HPDE6-E6E7 (cell line): ENCODE data around the gene NDE1.
"Not testable (repeated sequence)": the region's sequence is repeated elsewhere in the genome, so short reads cannot be mapped to it uniquely, and the experiment has no call there.

ENCODE experiments used
- DNase-seq: peaks from one replicate; pipeline ENCODE4 v3.0.0; 2011; ENCODE audit warnings: missing footprints; ENCODE audit errors: extremely low spot score

The NDE1 gene

DNA sequence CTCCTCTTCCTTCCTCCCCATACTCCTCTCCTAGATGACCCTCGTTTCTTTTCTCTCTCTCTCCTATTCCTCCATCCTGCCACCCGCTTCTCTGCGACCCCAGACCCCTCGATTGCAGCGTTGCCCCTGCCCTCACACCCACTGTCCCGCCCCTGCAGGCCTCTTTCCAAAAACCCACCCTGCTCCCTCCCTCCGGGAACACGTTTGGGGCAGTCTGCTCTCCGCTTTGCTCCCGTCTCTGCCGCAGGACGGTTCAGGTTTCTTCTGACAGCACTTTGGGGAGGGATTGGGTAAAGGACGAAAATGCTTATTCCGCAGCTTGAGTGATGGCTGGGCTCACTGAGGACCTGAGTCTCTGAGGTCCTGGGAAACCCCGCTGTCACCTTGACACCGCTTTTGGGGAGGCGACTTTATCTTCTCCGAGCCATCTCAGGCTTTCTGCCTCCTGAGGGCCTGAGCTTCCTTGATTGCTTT is 690 bp downstream of the NDE1 start:
- no peak for DNase-seq

DNA sequence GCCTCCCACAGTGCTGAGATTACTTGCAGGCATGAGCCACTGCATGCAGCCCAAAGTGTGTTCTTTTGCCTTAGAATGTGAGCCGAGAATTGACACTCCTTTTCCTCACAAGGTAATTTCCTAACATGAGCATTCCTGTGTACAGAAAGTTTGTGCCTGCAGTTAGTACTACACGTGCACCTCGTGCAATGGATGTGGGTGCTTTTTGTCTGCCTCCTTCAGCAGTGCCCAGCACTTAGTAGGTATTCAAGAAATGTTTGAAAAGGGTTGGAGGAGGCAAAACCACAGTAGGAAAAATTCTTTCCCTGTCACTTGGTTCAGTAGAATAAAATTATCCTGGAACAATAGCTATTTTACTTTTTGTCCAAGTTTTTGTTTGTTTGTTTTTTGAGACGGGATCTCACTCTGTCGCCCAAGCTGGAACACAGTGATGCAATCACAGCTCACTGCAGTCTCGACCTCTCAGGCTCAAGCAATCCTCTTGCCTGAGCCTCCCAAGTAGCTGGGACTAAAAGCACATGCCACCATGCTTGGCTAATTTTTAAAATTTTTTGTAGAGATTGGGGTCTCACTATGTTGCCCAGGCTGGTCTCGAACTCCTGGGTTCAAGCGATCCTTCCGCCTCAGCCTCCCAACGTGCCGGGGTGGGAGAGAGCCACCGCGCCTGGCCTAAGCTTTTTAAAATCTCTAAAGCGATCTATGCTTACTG is 2.4 kb downstream of the NDE1 start:
- no peak for DNase-seq

DNA sequence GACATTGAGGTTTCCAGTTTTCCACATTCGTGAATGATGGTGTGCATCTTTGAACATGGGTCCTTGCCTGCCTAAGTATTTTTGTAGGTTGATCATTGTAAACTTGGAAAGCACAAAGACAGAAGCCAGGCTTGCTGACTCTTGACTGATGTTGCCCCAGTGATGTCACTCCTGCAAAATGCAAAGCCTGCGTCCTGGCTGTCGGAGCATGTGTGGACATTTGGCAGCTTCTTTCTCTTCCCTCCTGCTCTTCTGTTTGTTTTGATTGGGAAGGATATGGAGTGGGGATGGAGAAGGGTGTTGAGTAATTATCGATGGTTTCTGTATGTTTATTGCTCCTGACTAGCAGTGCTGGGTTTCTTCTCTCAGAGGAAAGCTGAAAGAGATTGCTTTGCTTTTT is 3.2 kb downstream of the NDE1 start:
- no peak for DNase-seq

DNA sequence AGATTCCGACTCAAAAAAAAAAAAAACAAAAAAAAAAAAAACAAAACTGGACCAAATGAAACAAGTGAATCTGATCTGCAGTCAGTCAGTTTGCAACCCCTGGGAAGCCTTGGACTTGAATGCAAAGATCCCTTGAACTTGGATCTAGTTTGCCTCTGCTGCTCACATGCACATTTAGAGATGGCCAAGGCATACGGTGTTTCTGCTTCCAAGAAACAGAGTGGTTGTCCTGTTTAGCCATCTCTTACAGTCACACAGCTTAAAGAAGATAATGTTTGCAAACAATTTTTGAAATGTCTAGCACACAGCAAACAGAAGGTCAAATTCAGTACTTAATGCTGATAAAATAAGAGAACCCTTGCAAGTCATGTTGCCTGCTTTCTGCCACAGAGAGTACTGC is 4.5 kb downstream of the NDE1 start:
- DNase-seq: no peak

DNA sequence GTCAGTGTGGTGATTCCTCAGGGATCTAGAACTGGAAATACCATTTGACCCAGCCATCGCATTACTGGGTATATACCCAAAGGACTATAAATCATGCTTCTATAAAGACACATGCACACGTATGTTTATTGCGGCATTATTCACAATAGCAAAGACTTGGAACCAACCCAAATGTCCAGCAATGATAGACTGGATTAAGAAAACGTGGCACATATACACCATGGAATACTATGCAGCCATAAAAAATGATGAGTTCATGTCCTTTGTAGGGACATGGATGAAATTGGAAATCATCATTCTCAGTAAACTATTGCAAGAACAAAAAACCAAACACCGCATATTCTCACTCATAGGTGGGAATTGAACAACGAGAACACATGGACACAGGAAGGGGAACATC is 5.5 kb downstream of the NDE1 start:
- DNase-seq: not testable (repeated sequence)

GRCh38 chr16:15658149-15658548 is 8.1 kb downstream of the NDE1 start:
- DNase-seq: no peak

- no peak for DNase-seq
These were observed 8.5 kb downstream of the NDE1 start for GRCh38 chr16:15658556-15658955.

DNA sequence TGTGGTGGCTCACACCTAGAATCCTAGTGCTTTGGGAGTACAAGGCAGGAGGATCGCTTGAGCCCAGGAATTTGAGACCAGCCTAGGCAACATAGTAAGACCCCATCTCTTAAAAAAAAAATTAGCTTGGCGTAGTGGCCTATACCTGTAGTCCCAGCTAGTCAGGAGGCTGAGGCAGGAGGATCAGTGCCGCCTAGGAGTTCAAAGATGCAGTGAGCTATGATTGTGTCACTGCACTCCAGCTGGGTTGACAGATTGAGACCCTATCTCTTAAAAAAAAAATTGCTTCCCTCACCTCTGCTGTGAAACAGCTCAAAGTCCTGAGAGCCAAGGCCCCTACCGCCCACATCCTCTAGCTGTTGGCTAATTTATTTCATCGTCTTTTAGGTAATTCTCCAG is 10.2 kb downstream of the NDE1 start:
- DNase-seq: no peak

DNA sequence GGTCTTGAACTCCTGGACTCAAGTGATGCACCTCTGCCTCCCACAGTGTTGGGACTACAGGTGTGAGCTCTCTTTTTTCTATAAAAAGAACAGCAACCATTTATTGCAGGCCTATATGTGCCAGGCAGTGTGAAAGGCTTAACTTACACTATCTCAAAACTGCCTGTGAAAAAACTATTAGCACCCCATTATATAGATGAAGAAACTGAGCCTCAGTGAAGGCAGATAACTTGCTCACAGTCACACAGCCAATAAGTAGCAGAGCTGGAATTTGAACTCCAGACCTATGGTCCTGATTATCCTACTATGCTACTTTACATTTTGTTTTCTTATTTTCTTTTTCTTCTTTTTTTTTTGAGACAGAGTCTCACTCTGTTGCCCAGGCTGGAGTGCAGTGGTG is 15.1 kb downstream of the NDE1 start:
- DNase-seq: no peak

DNA sequence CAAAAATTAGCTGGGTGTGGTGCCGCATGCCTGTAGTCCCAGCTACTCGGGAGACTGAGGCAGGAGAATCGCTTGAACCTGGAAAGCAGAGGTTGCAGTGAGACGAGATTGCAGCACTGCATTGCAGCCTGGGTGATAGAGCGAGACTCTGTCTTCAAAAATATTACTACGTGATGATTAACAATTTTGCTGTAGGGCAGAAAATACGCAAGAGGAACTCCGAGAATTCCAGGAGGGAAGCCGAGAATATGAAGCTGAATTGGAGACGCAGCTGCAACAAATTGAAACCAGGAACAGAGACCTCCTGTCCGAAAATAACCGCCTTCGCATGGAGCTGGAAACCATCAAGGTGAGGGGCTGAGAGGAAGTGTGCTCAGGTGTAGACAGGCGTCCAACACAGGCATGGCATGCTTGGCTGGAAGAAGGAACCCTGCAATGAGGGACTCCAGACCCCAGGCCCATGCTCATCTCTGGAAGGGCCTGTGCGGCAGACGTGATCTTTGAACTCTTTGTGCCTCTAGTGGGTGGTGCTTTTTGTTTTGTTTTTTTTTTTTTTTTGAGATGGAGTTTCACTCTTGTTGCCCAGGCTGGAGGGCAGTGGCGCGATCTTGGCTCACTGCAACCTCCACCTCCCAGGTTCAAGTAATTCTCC is 17.2 kb downstream of the NDE1 start:
- no peak for DNase-seq

GRCh38 chr16:15671530-15672117 is 21.6 kb downstream of the NDE1 start:
- no peak for DNase-seq

- not testable (repeated sequence) for DNase-seq
These were observed 22.1 kb downstream of the NDE1 start for GRCh38 chr16:15672127-15672513.

- peak; percentile 98 for DNase-seq
These were observed 22.6 kb downstream of the NDE1 start for GRCh38 chr16:15672514-15673167.

DNA sequence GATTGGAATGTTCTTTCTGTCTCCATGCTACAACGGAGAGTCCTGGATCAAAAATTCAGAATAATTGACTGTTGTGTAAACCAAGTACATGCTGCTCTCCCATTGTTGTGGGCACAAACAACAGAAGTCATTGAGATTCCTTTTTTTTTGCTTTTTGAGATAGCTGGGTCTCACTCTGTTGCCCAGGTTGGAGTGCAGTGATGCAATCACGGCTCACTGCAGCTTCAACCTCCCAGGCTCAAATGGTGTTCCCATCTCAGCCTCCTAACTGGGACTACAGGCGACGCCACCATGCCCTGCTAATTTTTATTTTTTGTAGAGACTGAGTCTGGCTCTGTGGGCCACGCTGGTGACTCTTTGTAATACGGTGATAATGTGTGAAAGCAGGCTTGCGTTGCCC is 24.5 kb downstream of the NDE1 start:
- no peak for DNase-seq

DNA sequence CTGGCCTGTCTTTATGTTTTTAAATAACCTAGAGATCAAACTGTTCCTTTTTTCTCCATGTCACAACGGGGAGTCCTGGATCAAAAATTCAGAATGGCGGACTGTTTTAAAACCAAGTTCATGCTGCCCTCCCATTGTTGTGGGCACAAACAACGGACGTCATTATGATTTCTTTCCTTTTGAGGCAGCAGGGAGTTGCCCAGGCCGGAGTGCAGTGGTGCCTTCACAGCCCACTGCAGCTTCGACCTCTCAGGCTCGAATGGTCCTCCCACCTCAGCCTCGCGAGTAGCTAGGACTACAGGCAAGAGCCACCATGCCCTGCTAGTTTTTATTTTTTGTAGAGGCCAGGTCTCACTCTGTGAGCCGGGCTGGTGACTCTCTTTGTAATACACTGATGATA is 26.5 kb downstream of the NDE1 start:
- no peak for DNase-seq

DNA sequence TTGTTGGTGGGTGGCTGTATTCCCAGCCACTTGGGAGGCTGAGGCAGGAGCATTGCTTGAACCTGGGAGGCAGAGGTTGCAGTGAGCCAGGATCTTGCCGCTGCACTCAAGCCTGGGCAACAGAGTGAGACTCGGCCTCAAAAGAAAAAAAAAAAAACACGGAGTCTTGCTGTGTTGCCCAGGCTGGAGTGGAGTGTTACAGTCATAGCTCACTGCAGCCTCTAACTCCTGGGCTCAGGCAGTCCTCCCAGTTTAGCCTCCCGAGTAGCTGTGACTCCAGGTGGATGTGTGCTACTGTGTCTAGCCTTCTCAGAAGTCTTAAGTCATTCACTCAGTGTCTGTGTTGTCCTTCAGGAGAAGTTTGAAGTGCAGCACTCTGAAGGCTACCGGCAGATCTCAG is 27.4 kb downstream of the NDE1 start:
- no peak for DNase-seq

GRCh38 chr16:15682105-15682570 is 32.1 kb downstream of the NDE1 start:
- DNase-seq: peak; percentile 40

GRCh38 chr16:15686287-15686686 is 36.2 kb downstream of the NDE1 start:
- DNase-seq: no peak

DNA sequence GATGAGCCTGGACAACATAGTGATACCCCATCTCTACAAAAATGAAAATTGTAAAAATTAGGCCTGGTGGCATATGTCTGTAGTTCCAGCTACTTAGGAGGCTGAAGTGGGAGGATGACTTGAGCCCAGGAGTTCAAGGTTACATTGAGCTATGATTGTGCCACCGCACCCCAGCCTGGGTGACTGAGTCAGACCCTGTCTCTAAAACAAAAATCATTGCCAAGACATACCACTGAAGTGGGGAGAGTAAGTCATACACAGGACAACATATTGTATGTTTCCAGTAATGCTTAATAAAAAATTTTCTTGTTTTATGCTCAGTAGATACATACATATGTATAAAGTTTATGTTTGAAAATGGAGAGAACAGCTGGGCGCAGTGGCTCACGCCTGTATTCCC is 39.2 kb downstream of the NDE1 start:
- DNase-seq: no peak

GRCh38 chr16:15690296-15690695 is 40.3 kb downstream of the NDE1 start:
- no peak for DNase-seq

DNA sequence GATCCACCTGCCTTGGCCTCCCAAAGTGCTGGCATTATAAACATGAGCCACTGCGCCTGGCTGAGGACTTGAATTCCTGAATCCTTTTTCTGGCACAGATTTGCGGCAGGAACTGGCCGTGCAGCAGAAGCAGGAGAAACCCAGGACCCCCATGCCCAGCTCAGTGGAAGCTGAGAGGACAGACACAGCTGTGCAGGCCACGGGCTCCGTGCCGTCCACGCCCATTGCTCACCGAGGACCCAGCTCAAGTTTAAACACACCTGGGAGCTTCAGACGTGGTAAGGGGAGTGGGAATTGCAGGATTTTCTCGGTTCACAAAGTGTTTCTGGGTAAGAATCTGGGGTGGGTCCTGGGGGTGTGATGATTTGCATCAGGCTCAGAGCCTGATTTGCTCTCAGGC is 41.0 kb downstream of the NDE1 start:
- no peak for DNase-seq

- DNase-seq: not testable (repeated sequence)
These were observed 42.5 kb downstream of the NDE1 start for GRCh38 chr16:15692508-15692907.

DNA sequence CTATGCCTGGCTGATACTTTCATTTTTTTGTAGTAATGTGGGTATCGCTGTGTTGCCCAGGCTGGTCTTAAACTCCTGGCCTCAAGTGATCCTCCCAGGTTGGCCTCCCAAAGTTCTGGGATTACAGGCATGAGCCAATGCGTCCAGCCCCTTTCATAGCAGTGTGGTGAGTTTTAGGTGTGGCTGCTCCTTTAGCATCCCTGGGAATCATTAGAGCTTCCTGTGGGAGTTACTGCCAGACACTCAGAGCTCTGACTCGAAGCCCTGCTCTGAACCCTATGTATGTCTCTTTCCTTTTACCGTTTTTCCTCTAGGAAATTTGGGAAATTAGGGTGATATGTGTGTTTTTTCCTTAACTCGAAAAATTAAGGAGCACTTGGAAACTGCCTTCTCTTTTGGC is 44.5 kb downstream of the NDE1 start:
- DNase-seq: no peak
